DMS153 treated with DMSO at 0.1 percent for 48 hours (cell line): ENCODE results near the gene MYOM1.

ENCODE experiments used
- DNase-seq: peaks from one replicate; lab custom pipeline; 2025; ENCODE audit not compliant: unreplicated experiment; lab: John Stamatoyannopoulos, UW

MYOM1 gene

DNA sequence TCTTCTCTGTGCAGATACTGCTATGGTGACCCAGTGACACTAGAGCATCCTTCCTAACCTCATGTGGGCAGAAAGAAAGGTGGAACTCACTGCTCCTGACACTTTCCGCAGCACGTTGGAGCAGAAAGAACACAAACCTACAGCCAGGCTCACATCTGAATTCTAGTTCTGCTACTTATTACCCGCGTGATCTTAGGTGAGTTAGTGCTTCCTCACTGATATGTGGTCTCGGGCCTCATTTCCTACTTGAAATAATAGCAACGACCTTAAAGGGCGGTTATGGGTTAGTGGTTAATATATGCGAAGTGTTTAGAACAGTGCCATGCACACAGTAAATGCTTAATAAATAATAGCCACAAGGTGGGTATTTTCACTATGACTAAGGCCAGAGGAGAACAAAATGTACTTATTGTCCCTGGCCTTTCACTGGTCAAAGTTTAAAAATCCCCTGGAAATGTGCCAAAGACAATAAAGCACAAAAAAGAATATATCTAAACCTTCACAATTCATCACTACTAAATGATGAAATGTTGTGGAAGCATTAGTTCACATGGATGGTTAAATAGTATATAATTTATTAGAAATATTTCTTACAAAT lies 66.6 kb downstream of the MYOM1 start:
- no peak for DNase-seq

DNA sequence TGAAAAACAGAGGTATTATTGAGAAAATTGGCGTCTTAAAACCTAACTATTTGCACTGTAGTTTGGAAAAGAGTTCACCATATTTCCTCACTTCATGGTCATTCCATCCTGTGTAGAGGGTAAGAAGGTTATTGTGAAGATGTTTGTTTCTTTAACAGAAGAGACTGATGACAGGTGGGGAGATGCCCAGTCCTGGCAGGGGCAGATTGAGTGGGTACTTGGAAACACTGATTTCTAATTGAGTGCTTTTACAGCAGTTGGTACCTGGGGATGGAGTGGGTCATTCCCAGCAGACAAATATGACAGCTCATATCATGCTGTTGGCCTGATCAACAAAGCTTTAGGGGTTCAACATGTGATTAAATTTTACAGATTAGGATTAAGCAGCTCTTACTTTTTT lies 67.5 kb downstream of the MYOM1 start:
- DNase-seq: no peak

DNA sequence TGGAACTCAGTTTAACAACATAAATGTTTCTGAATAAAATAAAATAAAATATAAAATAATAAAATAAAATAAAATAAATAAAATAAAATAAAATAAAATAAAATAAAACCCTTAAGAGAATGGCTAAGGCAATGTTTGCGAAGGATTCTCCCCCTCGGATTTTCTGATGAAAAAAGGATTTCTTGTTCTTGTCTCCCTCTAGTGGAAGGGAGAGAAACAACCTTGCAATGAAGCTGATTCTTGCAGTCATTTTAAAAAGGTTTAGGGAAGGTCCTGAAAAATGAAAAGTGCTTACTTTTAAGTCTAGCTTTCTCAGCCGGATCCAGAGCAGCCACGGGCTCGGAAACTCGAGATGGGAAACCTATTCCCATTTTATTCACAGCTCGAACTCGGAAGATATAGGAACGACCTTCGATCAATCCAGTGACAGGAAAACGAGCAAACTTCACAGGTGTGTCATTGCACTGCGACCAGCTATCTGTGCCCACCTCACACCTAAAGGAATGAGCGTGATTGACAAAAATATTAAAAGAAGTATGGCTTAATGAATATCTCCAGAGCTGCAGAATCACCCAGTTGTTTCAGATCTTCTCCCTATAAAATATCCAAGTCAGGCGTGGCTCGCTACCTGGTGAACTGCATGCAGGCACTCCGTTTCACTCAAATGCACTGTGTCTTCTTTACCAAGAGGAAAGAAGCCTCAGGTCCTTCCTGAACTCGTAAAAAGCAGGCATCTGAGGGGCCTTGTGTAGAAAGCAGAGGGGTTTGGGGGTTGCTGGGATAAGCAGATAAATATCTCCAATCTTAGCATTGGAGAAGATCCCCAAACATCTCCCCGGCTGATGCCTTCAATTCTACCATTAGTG lies 68.1 kb downstream of the MYOM1 start:
- no peak for DNase-seq

DNA sequence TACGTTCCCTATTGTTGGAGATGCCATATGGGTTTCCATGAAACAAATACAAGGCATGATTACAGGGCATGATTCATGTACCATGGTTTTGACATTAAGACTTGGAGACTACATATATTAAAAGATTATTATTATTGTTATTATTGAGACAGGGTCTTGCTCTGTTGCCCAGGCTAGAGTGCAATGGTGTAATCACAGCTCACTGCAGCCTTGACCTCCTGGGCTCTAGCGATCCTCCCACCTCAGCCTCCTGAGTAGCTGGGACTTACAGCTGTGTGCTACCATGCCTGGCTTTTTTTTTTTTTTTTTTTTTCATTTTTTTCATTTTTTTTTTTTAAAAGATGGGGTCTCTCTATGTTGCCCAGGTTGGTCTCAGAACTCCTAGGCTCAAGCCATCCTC lies 69.1 kb downstream of the MYOM1 start:
- no peak for DNase-seq

DNA sequence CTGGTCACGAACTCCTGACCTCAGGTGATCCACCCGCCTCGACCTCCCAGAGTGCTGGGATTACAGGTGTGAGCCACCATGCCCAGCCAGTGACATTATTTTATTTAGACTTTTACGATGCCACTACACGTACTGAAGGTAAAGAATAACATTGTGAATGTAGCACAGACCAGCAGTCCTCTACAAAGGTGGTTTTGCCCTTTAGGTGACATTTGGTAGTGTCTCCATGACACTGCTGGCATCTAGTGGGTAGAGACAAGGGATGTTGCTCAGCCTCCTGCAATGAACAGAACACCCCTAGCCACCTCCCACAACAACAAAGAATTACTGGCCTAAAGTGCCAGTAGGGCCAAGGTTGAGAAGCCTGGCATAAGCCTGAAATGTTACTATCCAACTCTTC lies 69.5 kb downstream of the MYOM1 start:
- no peak for DNase-seq

DNA sequence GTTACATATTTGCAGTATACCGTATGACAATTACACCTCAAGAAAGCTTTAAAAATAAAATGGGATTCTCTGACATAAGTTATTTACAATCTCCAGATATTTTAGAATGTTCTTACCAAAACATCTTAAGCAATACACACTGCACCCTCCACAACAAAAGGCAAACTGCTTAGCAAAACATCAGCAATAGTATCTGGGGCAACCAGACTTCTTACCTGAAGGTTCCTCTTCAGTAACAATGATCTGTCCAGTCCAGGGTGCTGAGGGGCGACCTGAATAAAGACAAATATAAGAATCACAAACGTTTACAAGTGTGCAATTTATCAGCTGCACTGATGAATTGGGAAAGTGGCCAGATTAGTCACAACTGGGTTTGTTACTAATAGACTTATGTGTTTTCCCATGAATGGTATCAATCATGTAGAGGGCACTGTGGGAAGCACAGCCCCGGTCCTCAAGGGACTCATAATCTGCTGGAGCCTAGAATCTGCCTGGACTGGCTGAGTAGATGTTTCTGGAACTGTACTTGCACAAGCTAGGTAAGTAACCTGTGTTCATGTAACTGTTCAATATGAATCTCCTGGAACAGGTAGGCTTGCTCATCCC lies 70.7 kb downstream of the MYOM1 start:
- DNase-seq: no peak

DNA sequence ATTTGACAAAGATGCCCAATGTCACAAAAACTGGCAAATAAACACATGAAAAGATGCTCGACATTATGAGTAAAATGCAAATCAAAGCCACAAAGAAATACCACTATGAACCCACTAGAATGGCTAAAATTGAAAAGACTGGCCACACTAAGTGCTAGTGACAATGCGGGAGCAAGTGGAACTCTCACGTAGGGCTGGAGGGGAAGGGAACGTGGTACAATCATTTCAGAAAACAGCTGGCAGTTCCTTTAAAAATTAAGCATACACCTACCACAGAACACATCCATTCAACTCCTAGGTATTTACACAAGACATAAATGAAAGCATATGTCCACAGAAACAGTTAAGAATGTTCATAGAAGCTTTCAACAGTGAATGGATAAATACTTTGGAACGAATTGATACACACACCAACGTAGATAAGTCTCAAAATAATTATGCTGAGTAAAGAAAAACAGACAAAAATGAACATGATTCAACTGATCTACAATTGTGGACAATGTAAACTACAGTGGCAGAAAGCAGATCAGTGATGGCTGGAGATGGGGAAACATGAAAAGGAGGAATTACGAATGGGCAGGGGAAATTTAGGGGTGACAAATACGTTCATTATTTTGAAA lies 71.7 kb downstream of the MYOM1 start:
- no peak for DNase-seq

DNA sequence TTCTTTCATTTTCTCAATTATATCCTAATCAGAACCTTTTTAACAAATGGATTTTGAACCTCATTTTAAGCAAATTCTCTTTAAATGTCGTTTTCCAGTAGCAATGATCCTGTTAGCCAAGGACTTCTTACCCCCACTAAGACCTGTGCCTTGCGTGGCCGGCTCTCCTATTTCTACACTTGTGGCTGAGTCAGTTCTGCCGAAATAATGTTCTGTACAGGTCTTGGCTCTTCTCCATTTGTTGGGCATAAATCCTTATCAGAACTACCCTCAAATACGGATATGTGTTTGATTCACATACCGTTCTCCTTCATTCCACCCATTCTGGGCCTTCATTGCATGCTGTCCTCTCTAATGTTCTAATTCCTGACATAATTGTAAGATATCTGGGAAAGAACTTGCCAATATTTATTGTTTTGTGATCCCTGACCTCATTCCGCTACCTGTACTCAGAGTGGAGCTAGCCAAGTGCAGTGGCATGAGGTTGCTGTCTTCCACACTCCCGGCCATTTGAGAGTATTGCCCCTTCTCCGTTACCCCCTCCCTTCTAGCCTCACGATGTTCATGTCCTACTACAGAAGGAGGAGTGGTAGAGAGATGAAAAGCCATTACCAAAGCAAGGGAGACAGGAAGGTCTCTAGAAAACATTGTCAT lies 78.7 kb downstream of the MYOM1 start:
- DNase-seq: no peak

DNA sequence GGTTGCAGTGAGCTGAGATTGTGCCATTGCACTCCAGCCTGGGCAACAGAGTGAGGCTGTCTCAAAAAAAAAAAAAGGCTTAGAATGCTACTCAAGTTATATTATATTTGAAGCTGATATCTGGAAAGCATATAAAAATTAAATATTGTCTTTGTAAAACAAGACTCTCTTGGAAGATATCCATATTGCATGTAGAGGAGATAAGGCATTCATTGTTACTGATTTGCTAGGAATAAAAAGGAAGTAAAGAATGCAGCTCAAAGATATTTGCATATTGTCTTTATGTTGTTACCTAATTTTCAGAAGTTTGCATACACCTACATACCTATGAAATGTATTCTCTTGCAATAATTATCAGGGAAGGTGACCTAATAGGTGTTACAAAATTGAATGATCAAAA lies 79.4 kb downstream of the MYOM1 start:
- DNase-seq: no peak

DNA sequence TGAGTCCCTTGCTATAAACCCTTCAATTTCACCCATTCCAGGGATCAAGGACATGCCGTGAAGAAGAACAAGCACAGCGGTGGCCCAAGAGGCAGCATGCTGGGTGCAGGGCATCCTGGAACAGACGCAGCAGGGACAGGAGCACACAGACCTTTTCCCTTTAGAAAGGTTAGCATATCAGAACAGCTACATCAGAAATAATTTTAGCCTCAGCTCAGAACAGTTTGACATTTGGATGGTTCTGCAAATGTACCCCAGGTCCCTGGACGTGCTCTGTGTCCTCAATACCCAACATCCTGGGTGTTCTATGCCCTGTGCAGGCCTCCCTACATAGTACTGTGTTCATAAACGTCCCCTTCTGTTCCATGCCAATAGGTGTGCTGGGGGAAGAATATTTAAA lies 80.4 kb downstream of the MYOM1 start:
- DNase-seq: no peak

DNA sequence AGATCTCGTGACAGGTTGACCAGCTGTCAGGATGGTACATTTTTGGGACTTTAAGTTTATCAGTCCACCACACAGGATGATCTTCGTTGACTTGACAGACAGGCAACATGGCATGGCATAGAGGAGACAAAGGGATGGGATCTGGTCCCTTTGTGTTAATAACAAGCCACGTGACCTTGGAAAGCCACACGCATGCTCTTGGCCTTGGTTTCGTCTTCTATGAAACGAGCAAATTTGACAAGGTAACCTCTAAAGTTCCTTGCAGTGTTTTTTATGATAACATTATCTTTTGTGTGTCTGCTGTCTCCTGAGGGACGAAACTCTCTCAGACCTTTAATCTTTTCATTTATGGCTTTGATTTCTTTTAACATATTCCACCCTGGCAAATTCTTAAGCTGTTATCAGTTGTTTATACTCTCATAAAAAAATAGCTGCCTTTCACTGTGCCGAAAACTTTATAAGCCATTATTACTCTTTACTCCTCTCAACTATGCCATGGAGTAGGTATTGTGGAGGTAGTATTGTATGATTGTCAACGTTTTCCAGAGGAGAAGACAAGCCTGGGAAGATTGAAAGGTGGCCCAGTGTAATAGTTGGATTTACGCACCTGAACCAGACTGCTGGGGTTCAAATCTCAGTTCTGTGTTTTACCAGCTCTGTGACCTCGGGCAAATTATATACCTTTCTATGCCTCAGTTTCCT lies 81.3 kb downstream of the MYOM1 start:
- no peak for DNase-seq

DNA sequence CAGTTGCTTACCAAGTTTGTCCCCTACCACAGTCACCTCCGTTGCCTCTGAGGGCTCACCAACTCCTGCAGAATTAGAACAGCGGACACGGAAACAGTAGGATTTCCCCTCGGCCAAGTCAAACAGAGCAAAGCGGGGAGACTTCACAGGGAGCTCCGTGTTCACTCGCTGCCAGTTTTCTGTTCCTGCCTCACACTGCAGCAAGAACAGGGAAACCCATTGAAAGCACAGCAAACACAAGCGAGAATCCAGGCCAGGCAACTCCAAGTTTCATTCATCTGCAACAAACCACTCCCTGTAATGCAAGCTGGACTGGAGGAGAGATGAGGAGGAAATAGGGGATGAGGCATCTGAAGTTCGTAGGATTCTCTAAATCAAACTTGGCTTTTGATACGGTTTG lies 84.2 kb downstream of the MYOM1 start:
- no peak for DNase-seq

DNA sequence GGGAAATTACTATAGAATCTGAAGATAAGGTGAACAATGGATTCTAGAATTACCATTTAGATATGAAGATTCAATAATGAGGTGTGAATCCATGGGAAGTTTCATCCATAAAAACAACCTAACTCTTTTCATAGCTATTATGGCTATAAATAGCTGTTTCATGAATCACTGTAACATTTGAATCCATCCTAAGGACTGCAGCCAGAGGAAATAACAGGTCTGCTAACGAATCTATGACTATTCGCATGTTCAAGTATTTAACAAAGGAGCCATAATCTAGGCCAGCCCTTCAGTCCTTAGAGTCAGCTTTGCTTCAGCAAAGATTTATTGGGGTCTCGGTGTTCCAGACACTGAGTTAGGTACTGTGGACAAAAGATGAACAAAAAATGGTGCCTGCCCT lies 87.1 kb downstream of the MYOM1 start:
- no peak for DNase-seq

DNA sequence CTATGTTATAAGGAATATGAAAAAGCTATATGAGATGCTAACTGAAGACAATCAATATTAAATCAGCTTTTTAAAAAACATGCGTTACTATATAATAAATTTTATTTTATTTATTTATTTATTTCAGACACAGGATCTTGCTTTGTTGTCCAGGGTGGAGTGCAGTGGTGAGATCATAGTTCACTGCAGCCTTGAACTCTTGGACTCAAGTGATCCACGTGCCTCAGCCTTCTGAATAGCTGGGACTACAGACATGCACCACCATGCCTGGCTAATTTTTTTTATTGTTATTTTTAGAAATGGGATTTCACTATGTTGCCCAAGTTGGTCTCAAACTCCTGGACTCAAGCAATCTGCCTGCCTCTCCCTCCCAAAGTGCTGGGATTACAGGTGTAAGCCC lies 89.4 kb downstream of the MYOM1 start:
- no peak for DNase-seq

DNA sequence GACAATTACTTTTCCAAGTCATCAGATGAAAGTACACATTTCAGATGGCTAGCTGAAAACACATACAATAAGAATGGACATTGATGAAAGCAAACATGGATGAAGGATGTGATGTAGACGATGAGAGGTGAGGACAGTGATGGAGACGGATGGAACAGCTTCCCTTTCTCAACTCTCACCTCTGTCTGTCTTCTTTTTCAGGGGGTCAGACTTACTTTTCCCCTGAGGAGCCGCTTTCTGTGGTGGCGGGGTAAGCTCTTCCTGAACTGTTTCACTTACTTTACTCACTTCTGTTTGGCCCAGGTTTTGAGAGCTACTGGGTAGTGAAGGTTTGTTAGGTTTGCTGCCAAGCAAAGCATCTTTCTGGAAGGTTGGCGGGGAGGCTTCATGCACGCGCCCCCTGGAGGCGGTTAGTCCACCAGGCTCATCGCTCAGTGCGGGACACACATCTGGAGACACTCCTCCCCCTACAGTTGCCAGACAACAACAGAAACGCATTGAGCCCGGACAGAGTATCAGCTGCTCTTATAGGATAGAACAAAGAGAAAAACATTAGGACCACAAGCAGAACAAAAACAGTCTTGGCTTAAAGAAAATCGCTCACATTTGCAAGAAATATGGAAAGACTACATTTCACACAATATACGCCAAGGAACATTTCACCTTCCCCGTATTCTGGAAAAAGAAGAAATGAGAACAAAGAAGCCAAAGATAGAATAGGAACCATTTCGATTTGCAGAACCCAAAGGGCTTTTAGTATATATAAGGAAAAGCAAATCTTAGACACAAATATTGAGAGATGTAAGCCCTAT lies 90.5 kb downstream of the MYOM1 start:
- no peak for DNase-seq

DNA sequence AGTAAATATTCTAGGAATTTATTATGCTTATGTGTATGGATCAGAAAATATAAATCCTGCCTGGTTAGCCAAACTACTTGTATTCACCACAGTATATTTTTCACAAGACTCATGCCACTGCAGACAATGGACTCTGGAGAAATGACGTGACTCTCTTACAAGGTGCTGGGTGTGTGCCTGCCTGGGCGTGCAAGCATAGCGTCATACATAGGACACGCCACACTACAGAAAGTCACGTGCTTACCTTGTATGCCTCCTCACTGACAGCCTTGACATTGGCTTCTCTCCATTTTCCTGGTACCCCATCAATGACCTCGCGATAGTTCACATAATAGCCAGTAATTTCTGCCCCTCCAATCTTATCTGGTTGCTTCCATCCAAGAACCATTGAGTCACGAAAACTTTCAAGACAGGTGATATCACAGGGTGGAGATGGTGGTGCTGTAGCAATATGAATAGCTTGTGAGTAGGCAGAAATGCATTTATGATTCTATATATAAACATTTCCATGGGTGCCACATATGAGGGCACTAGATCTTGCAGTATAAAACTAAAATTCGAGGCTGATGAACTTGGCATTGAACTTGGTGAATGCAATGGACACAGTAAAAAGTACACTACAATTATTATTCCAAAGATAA lies 93.2 kb downstream of the MYOM1 start:
- DNase-seq: no peak

DNA sequence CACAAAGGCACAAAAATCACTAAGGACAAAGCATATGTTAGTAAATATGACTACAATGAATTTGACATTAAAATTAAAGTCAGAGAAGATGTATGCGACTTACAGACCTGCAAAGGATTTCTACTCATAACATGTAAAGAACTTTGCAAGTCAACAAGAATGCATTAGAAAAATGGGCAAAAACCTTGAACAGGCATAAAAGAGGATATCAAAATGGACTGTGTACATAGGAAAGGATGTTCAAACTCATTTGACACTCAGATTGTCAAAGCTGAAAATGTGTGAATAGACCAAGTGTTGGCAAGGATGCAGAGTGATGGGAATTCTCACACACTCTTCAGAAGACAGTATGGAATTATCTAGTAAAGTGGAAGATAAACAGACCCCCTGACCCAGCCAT lies 94.9 kb downstream of the MYOM1 start:
- no peak for DNase-seq

DNA sequence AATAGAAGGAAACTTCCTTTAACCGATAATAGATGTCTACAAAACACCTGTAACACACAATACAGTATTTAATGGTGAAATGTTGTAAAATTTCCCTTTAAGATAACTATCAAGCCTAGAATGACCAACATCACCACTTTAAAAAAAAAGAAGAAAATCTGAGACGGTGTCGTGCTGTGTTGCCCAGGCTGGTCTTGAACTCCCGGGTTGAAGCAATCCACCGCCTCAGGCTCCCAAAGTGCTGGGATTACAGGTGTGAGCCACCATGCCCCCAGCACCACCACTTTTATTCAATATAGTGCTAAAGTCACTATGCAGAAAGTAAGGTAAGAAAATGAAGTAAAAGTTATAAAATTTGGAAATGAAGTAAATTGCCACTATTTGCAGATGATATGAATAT lies 96.9 kb downstream of the MYOM1 start:
- DNase-seq: no peak

DNA sequence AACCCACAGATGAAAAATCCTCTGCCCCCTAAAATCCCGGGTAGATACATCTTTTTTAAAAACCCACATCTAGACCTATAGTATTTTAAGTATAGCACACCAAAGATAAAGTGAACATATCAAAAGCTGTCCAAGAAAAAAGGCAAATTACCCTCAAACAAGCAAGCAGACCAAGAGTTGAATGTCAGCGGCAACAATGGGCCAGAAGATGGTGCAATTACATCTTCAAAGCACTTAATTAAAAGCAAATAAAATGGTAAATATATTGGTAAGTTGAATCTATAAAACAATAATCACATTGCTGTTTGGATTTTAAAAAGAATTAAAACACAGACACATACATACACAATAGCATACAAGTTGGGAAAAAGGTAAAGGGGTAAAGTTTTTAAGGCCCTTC lies 98.5 kb downstream of the MYOM1 start:
- no peak for DNase-seq

DNA sequence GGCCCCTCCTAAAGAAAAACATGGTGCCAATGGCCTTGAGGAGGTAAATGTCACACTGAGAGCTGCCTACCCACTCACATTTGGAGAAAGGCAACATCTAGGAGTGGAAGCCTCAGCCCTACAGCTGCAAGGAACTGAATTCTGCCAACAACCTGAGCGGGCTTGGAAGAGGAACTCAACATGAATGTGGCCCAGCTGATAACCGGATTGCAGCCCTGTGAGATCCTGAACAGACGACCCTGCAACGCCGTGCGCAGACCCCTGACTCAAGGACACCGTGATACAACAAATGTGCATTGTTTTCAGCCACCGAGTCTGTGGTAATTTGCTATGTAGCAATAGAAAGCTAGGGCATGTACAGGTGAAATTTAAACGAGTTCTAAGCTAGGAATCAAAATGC lies 99.4 kb downstream of the MYOM1 start:
- DNase-seq: no peak
